Activated T-cell treated with anti-CD3 and anti-CD28 coated beads for 1 hour (primary cell): ENCODE data around the gene CYBRD1.

Source experiments
- DNase-seq: peaks from one replicate; pipeline ENCODE4 v3.0.0-alpha.2; 2020; ENCODE audit warnings: low read depth

Gene CYBRD1

DNA sequence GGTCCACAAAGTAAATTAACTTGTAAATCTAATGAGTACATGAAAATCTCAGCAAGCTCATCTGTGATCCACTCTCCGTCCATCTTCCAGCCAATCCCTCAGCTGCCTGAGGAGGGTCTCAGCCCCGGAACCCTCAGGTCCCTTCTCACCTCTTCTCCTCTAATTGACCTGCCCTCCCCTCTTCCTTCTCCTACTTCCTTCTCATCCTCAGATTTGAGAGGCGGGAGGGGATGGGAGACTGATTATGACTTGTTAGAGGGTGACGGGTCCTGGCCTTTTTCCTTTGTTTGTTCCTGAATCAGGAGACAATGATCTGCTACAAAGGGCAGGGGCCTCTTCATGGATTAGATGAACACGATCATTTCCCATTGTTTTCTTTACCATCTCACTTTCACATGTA is 80.1 kb downstream of the CYBRD1 start:
- no peak for DNase-seq
